UCSD-AML1 (cell line): ENCODE results near the gene DMAC2.
A peak's percentile ranks its signal among the peaks of the same experiment; 100 is the strongest.
"Not testable (repeated sequence)": the region's sequence is repeated elsewhere in the genome, so short reads cannot be mapped to it uniquely, and the experiment has no call there.

Experiments used
- DNase-seq: peaks from one replicate; lab custom pipeline; 2025; ENCODE audit not compliant: unreplicated experiment; lab: John Stamatoyannopoulos, UW

Gene DMAC2

GRCh38 chr19:41402010-41402409 lies 37.7 kb downstream of the DMAC2 start:
- DNase-seq: no peak

- no peak for DNase-seq
Measured at GRCh38 chr19:41401483-41401882, 38.2 kb downstream of the DMAC2 start.

- no peak for DNase-seq
Measured at GRCh38 chr19:41399525-41399924, 40.2 kb downstream of the DMAC2 start.

- DNase-seq: no peak
Measured at GRCh38 chr19:41399091-41399490, 40.6 kb downstream of the DMAC2 start.

- DNase-seq: no peak
Measured at GRCh38 chr19:41398598-41398997, 41.1 kb downstream of the DMAC2 start.

- DNase-seq: no peak
Measured at GRCh38 chr19:41398050-41398418, 41.7 kb downstream of the DMAC2 start.

- peak; percentile 99 for DNase-seq
Measured at GRCh38 chr19:41397086-41398049, 42.3 kb downstream of the DMAC2 start, which contains the start of the genes BCKDHA and EXOSC5. Gene BCKDHA (plus strand): TSS chr19:41397818. CDS start chr19:41397828, 10 bp downstream. Gene EXOSC5 (minus strand): TSS chr19:41397359. CDS start chr19:41397328, 31 bp downstream.

GRCh38 chr19:41395355-41395754 lies 44.4 kb downstream of the DMAC2 start:
- DNase-seq: no peak

- DNase-seq: no peak
Measured at GRCh38 chr19:41392775-41393174, 46.9 kb downstream of the DMAC2 start.

- DNase-seq: no peak
Measured at GRCh38 chr19:41391618-41392017, 48.1 kb downstream of the DMAC2 start.

- no peak for DNase-seq
Measured at GRCh38 chr19:41386442-41386841, 53.3 kb downstream of the DMAC2 start.

- no peak for DNase-seq
Measured at GRCh38 chr19:41384351-41384750, 55.4 kb downstream of the DMAC2 start.

- DNase-seq: not testable (repeated sequence)
Measured at GRCh38 chr19:41381536-41381935, 58.2 kb downstream of the DMAC2 start.
